Body of pancreas (tissue), 4 donors: ENCODE measurements around the gene VAMP4.

Experiments
- CTCF ChIP-seq, 7 experiments: fragments of 450-650 bp in 4 of 7; fragments of 200-600 bp in 3 of 7; sonication (generic) in 3 of 7; IDR thresholded peaks; one replicate each; pipeline ENCODE4 v1.5.1; 2016 to 2019; ENCODE audit warnings: antibody characterized with exemption in 7 of 7
- POLR2A ChIP-seq, 3 donors: fragments of 450-650 bp; IDR thresholded peaks; one replicate each; pipeline ENCODE4 v1.6.1; 2016; ENCODE audit warnings: antibody characterized with exemption in 3 of 3, mild to moderate bottlenecking in 2 of 3

- no peak for TF ChIP-seq CTCF (IDR thresholded peaks at IDR 0.05)
- TF ChIP-seq POLR2A (IDR thresholded peaks at IDR 0.05), result no peak
Measured at GRCh38 chr1:171784784-171785183, 42.9 kb upstream of the VAMP4 start.
